Measurements from ENCODE around the gene DCLK2.

Gene DCLK2

GRCh38 chr4:150070464-150071170, 7.6 kb upstream of the DCLK2 start:
- no peak for DNase-seq

GRCh38 chr4:150072471-150072870, 5.8 kb upstream of the DCLK2 start:
- no peak for DNase-seq

GRCh38 chr4:150072906-150073714, 5.1 kb upstream of the DCLK2 start:
- DNase-seq, result no peak

GRCh38 chr4:150074064-150074463, 4.2 kb upstream of the DCLK2 start:
- no peak for DNase-seq

- DNase-seq, result no peak
Measured at GRCh38 chr4:150078579-150079080, 385 bp downstream of the DCLK2 start.

- DNase-seq, result no peak
Measured at GRCh38 chr4:150079081-150079581, 886 bp downstream of the DCLK2 start.

- DNase-seq, result no peak
Measured at GRCh38 chr4:150080337-150080736, 2.1 kb downstream of the DCLK2 start.

GRCh38 chr4:150080875-150081274, 2.6 kb downstream of the DCLK2 start:
- no peak for DNase-seq

- DNase-seq, result no peak
Measured at GRCh38 chr4:150082241-150082640, 4.0 kb downstream of the DCLK2 start.

- no peak for DNase-seq
Measured at GRCh38 chr4:150087006-150087405, 8.8 kb downstream of the DCLK2 start.

GRCh38 chr4:150089732-150090131, 11.5 kb downstream of the DCLK2 start:
- no peak for DNase-seq

GRCh38 chr4:150090836-150091235, 12.6 kb downstream of the DCLK2 start:
- no peak for DNase-seq

- DNase-seq, result no peak
Measured at GRCh38 chr4:150094676-150095075, 16.4 kb downstream of the DCLK2 start.

GRCh38 chr4:150096625-150097024, 18.4 kb downstream of the DCLK2 start:
- DNase-seq, result no peak

GRCh38 chr4:150098214-150098613, 20.0 kb downstream of the DCLK2 start:
- DNase-seq, result no peak

GRCh38 chr4:150104404-150105027, 26.3 kb downstream of the DCLK2 start:
- DNase-seq, result no peak

- DNase-seq, result no peak
Measured at GRCh38 chr4:150106886-150107285, 28.6 kb downstream of the DCLK2 start.

GRCh38 chr4:150108691-150109090, 30.4 kb downstream of the DCLK2 start:
- DNase-seq, result no peak

- no peak for DNase-seq
Measured at GRCh38 chr4:150114641-150115040, 36.4 kb downstream of the DCLK2 start.

- no peak for DNase-seq
Measured at GRCh38 chr4:150115851-150116250, 37.6 kb downstream of the DCLK2 start.

GRCh38 chr4:150116506-150116905, 38.3 kb downstream of the DCLK2 start:
- no peak for DNase-seq

GRCh38 chr4:150117094-150117493, 38.8 kb downstream of the DCLK2 start:
- no peak for DNase-seq

GRCh38 chr4:150117629-150118028, 39.4 kb downstream of the DCLK2 start:
- DNase-seq, result no peak

GRCh38 chr4:150119492-150119891, 41.2 kb downstream of the DCLK2 start:
- DNase-seq, result no peak
